DND-41 (cell line): ENCODE data around the gene MINPP1.
"Not testable (repeated sequence)": the region's sequence is repeated elsewhere in the genome, so short reads cannot be mapped to it uniquely, and the experiment has no call there.

ENCODE experiments used
- CTCF ChIP-seq: IDR thresholded peaks from 2 replicates; pipeline ENCODE4 v1.5.1; 2012; ENCODE audit warnings: borderline replicate concordance, low read length, moderate library complexity, mild to moderate bottlenecking; ENCODE audit not compliant: poor library complexity, severe bottlenecking; ENCODE audit errors: extremely low read depth
- EZH2 ChIP-seq: IDR thresholded peaks from 3 replicates; pipeline ENCODE4 v1.6.1; 2012; ENCODE audit warnings: borderline replicate concordance, low read depth, mild to moderate bottlenecking, moderate library complexity, low read length, inconsistent platforms; ENCODE audit not compliant: severe bottlenecking

GRCh38 chr10:87461751-87462150 lies 42.9 kb upstream of the MINPP1 start:
- not testable (repeated sequence) for TF ChIP-seq CTCF, EZH2
